ENCODE data around the gene RPL6. TPM values are rescaled to one million over a fixed set of nuclear protein-coding genes. Genes with fewer than 3 reads are reported as not detected.
"Not testable (repeated sequence)": the region's sequence is repeated elsewhere in the genome, so short reads cannot be mapped to it uniquely, and the experiment has no call there.

RPL6 gene
- total and polyA plus RNA-seq, 7 donors: 1,578 to 2,662 (median 1,962) TPM

DNA sequence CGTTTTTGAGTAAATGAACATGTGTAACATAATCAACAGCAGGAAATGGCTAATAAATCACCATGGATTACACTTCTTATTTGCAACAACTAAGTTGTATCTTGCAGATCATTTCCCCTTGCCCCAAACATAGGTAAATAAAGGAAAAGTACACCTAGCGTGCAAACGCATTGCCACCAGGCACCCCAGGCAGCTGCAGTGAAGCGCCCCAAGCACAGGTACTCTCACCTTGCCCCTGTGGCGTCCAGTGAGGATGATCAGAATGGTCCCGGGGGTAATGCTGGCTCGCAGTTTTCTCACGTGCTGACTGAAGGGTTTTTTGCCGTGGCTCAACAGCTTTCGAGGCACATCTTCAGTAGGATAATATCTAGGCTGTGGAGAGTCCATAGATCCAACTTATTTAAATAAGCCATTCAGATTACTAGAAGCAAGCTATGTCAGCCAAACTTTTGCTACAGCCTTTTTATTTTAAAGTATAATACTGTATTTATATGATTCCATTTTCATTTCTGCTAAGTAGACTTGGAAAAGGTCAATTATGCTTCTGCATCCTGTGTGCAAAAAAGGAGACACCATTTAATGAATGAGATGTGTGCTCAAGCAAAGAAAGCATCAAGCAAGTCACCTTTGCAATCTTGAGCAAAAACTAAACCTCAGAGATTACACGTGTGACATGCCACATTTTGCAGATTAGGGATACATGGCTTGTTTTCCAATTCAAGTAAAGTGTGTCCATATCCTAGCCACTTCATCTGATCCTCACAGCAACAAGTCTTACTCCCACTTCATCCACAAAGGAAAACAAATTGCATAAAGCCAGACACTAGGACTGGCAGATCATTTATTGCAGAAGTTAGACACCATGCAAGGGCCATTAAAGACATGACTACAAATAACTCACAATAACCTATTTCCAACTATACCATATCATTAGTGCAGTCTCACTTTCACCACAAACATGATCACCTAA is 2.6 kb downstream of the RPL6 start:
- TF ChIP-seq, protein P1, sequence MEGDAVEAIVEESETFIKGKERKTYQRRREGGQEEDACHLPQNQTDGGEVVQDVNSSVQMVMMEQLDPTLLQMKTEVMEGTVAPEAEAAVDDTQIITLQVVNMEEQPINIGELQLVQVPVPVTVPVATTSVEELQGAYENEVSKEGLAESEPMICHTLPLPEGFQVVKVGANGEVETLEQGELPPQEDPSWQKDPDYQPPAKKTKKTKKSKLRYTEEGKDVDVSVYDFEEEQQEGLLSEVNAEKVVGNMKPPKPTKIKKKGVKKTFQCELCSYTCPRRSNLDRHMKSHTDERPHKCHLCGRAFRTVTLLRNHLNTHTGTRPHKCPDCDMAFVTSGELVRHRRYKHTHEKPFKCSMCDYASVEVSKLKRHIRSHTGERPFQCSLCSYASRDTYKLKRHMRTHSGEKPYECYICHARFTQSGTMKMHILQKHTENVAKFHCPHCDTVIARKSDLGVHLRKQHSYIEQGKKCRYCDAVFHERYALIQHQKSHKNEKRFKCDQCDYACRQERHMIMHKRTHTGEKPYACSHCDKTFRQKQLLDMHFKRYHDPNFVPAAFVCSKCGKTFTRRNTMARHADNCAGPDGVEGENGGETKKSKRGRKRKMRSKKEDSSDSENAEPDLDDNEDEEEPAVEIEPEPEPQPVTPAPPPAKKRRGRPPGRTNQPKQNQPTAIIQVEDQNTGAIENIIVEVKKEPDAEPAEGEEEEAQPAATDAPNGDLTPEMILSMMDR (IDR thresholded peaks at IDR 0.05): no peak
- TF ChIP-seq POLR2A (IDR thresholded peaks at IDR 0.05) (no peak), EP300 (IDR thresholded peaks at IDR 0.05) (no peak), POLR2AphosphoS5 (IDR thresholded peaks at IDR 0.05) (no peak)
- Histone ChIP-seq H3K27me3 (no peaks in the 10 kb centered on the region), H3K9me3 (no peaks in the 10 kb centered on the region), H3K27ac (no peak overlapping the region), H3K4me3 (no peak overlapping the region), H3K36me3 (peaks cover 7 to 43% (median 31%) of the 10 kb centered on the region in 4 donors), H3K4me1 (peaks cover 0 to 26% (median 19%) of the 10 kb centered on the region in 4 donors)
- intact Hi-C loops (cut with DNase I): loop anchor here (5.0 kb wide), 1 partner anchor 565 kb away; the partner anchor contains the start of gene MAPKAPK5
- 73 to 85% methylated on average over 11 of the region's 11 CpGs for WGBS, 2 donors
- no peak for DNase-seq

DNA sequence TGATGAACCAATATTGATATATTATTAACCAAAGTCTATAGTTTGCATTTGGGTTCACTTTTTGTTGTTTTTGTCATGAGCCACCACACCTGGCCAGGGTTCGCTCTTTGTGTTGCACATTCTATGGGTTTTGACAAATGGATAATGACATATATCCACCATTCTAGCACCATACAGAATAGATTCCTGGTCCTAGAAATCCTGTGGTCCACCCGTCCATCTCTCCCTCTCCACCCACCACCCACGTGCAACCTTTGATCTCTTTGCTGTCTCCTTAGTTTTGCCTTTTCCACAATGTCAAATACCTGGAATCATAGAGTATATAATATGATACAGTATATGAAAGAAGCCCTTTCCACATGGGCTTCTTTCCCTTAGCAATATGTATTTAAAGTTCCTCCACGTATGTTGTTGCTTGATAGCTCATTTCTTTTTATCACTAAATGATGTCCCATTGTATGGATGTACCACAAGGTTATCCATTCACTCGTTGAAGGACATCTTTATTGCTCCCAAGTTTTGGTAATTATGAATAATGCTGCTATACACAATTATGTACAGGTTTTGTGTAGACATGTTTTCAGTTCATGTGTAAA is 7.4 kb downstream of the RPL6 start:
- Histone ChIP-seq H3K9me3 (no peaks in the 10 kb centered on the region), H3K4me3 (no peak overlapping the region), H3K4me1 (peaks cover 0 to 7% (median 3%) of the 10 kb centered on the region in 4 donors), H3K27ac (no peak overlapping the region), H3K27me3 (no peaks in the 10 kb centered on the region), H3K36me3 (peaks cover 7 to 30% (median 20%) of the 10 kb centered on the region in 4 donors)
- 35 to 56% methylated on average over 5 of the region's 5 CpGs for WGBS, 2 donors
- intact Hi-C loops (cut with DNase I): no loop called here
- no peak for TF ChIP-seq EP300 (IDR thresholded peaks at IDR 0.05)
- no peak for TF ChIP-seq POLR2A (IDR thresholded peaks at IDR 0.05)
- TF ChIP-seq POLR2AphosphoS5 (IDR thresholded peaks at IDR 0.05): no peak
- TF ChIP-seq, protein P1 (IDR thresholded peaks at IDR 0.05): no peak
- DNase-seq: no peak

DNA sequence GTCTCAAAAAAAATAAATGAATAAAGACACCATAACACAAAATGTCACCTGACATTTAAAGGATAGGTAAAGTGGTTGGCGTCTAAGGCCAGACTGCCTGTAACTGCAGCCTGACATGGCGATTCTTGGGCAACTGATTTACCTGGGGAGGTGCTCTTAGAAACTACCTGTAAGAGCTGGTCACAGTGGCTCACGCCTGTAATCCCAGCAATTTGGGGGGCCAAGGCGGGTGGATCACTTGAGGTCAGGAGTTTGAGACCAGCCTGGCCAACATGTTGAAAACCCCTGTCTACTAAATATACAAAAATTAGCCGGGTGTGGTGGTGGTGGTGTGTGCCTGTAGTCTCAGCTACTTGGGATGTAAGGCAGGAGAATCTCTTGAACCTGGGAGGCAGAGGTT is 8.4 kb downstream of the RPL6 start:
- H3K27ac ChIP-seq: no peak overlapping the region
- no peak overlapping the region for H3K4me3 ChIP-seq
- H3K27me3 ChIP-seq: no peaks in the 10 kb centered on the region
- peaks cover 3 to 21% (median 10%) of the 10 kb centered on the region in 4 donors for H3K36me3 ChIP-seq
- no peaks in the 10 kb centered on the region for H3K4me1 ChIP-seq
- TF ChIP-seq POLR2A (IDR thresholded peaks at IDR 0.05) (no peak), EP300 (IDR thresholded peaks at IDR 0.05) (no peak), POLR2AphosphoS5 (IDR thresholded peaks at IDR 0.05) (no peak)
- TF ChIP-seq, protein P1 (IDR thresholded peaks at IDR 0.05): no peak
- WGBS, 2 donors: 93 to 94% methylated on average over 5 of the region's 5 CpGs
- H3K9me3 ChIP-seq: no peaks in the 10 kb centered on the region
- no peak for DNase-seq
- intact Hi-C loops (cut with DNase I): no loop called here

DNA sequence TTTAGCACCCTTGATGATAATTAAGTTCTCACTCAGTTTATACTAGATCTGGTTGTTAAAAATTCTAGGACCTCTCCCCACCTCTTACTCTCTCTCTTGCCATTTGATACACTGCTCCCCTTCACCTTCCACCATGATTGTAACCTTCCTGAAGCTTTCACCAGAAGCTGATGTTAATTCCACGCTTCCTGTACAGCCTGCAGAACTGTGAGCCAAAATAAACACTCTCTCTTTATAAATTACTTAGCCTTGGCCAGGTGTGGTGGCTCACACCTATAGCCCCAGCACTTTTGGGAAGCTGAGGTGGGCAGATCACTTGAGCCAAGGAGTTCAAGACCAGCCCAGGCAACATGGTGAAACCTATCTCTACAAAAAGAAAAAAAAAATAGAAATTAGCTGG is 16.1 kb downstream of the RPL6 start:
- TF ChIP-seq POLR2AphosphoS5 (IDR thresholded peaks at IDR 0.05): no peak
- no peak for TF ChIP-seq POLR2A (IDR thresholded peaks at IDR 0.05)
- TF ChIP-seq EP300 (IDR thresholded peaks at IDR 0.05): no peak
- TF ChIP-seq, protein P1 (IDR thresholded peaks at IDR 0.05): no peak
- H3K4me3 ChIP-seq: no peak overlapping the region
- H3K27ac ChIP-seq: no peak overlapping the region
- WGBS, 2 donors: 20 to 66% methylated on average over 1 of the region's 1 CpG
- H3K27me3 ChIP-seq: no peaks in the 10 kb centered on the region
- intact Hi-C loops (cut with DNase I): no loop called here
- H3K4me1 ChIP-seq: no peaks in the 10 kb centered on the region
- DNase-seq: no peak
- H3K36me3 ChIP-seq: no peaks in the 10 kb centered on the region
- no peaks in the 10 kb centered on the region for H3K9me3 ChIP-seq

DNA sequence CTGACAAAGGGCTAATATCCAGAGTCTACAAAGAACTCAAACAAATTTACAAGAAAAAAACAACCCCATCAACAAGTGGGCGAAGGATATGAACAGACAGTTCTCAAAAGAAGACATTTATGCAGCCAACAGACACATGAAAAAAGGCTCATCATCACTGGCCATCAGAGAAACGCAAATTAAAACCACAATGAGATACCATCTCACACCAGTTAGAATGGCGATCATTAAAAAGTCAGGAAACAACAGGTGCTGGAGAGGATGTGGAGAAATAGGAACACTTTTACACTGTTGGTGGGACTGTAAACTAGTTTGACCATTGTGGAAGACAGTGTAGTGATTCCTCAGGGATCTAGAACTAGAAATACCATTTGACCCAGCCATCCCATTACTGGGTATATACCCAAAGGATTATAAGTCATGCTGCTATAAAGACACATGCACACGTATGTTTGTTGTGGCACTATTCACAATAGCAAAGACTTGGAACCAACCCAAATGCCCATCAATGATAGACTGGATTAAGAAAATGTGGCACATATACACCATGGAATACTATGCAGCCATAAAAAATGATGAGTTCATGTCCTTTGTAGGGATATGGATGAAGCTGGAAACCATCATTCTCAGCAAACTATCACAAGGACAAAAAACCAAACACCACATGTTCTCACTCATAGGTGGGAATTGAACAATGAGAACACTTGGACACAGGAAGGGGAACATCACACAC is 19.3 kb downstream of the RPL6 start:
- intact Hi-C loops (cut with DNase I): loop anchor here (5.0 to 10.0 kb wide), 3 partner anchors 73 to 265 kb away; partner anchors contain the start of gene TRAFD1

More for the DNA sequence above, 19.3 kb downstream of the RPL6 start:
- not testable (repeated sequence) for H3K27me3 ChIP-seq, H3K9me3 ChIP-seq, DNase-seq, H3K27ac ChIP-seq, H3K4me3 ChIP-seq, H3K4me1 ChIP-seq, H3K36me3 ChIP-seq
- 76 to 88% methylated on average over 3 of the region's 4 CpGs for WGBS, 2 donors

Measured in sigmoid colon (tissue), 7 donors.